Endothelial cell of umbilical vein (primary cell): Measurements from ENCODE around the gene AOC2. TPM values are rescaled to one million over a fixed set of nuclear protein-coding genes. Genes with fewer than 3 reads are reported as not detected.

Source experiments
- BruUV-seq: library from RNA; stranded (reverse); fragments of 400-500 nt; replicated peaks from 2 replicates; lab custom pipeline; 2021; lab: Mats Ljungman, UMichigan
- CTCF ChIA-PET: fragments of 300-600, 350-600 bp; sonication (Branson Sonifier 250); formaldehyde crosslinking; loops from one replicate; lab custom pipeline; 2021; ENCODE audit warnings: antibody characterized with exemption, inconsistent platforms; lab: Charles Lee
- POLR2A ChIA-PET: fragments of 300-600, 350-600 bp; sonication (Branson Sonifier 250); formaldehyde crosslinking; loops from one replicate; lab custom pipeline; 2021; ENCODE audit warnings: antibody characterized with exemption, inconsistent platforms; lab: Charles Lee
- DNase-seq: peaks from one replicate; pipeline ENCODE4 v3.0.0-alpha.2; 2011; ENCODE audit warnings: low read depth, low spot score
- FAIRE-seq: peaks from 2 replicates; lab custom pipeline; 2011; peaks lifted over from hg19 to GRCh38; lab: Jason Lieb, UNC
- H2AFZ ChIP-seq: 2 replicates; pipeline ENCODE4 v1.6.0; 2012; ENCODE audit warnings: low read depth, low read length, control low read depth, inconsistent platforms
- H3K27ac ChIP-seq: 2 replicates; pipeline ENCODE4 v1.5.1; 2011; ENCODE audit warnings: low read depth, mild to moderate bottlenecking, control low read depth, low read length, moderate library complexity; ENCODE audit not compliant: insufficient read depth
- H3K27me3 ChIP-seq, 2 experiments: 2 replicates each; pipeline versions ENCODE4 v1.6.0 to v1.6.1; 2011; ENCODE audit warnings: low read length in 2 of 2, mixed read lengths in 1 of 2; ENCODE audit not compliant: control insufficient read depth in 2 of 2, insufficient read depth in 2 of 2
- H3K36me3 ChIP-seq, 2 experiments: 2 replicates in 1 of 2; 3 replicates in 1 of 2; pipeline ENCODE4 v1.5.1; 2011; ENCODE audit warnings: low read length in 2 of 2, mild to moderate bottlenecking in 1 of 2, moderate library complexity in 1 of 2; ENCODE audit not compliant: control insufficient read depth in 2 of 2, insufficient read depth in 2 of 2; ENCODE audit errors: extremely low read depth in 1 of 2
- H3K4me1 ChIP-seq: 3 replicates; pipeline ENCODE4 v1.5.1; 2011; ENCODE audit warnings: mild to moderate bottlenecking, low read length; ENCODE audit not compliant: control insufficient read depth, insufficient read depth; ENCODE audit errors: extremely low read depth
- H3K4me2 ChIP-seq: 2 replicates; pipeline ENCODE4 v1.6.1; 2011; ENCODE audit warnings: low read length, control low read depth, mixed read lengths; ENCODE audit not compliant: insufficient read depth
- H3K4me3 ChIP-seq, 3 experiments: fragments of 200-600 bp in 1 of 3; sonication (generic), shearing (Covaris generic) in 1 of 3; replicated peaks in 1 of 3; 2 replicates each; pipeline ENCODE4 v1.5.1; 2011 to 2016; ENCODE audit warnings: control low read depth in 3 of 3, low read length in 3 of 3, mild to moderate bottlenecking in 2 of 3, inconsistent platforms in 1 of 3, low read depth in 1 of 3, moderate library complexity in 1 of 3; ENCODE audit not compliant: insufficient read depth in 1 of 3
- H3K79me2 ChIP-seq: 2 replicates; pipeline ENCODE4 v1.6.0; 2012; ENCODE audit warnings: low read length, inconsistent platforms; ENCODE audit not compliant: control insufficient read depth, insufficient read depth
- H3K9ac ChIP-seq: replicated peaks from 2 replicates; pipeline ENCODE3; 2011; ENCODE audit warnings: low read length, control low read depth; ENCODE audit not compliant: insufficient read depth; ENCODE audit errors: extremely low read depth
- H3K9me1 ChIP-seq: replicated peaks from 3 replicates; pipeline ENCODE4 v1.6.0; 2011; ENCODE audit warnings: mild to moderate bottlenecking, low read length; ENCODE audit not compliant: control insufficient read depth, insufficient read depth; ENCODE audit errors: extremely low read depth
- H3K9me3 ChIP-seq: replicated peaks from 2 replicates; pipeline ENCODE4 v1.5.1; 2012; ENCODE audit warnings: low read length, inconsistent platforms; ENCODE audit not compliant: control insufficient read depth, insufficient read depth
- H4K20me1 ChIP-seq: replicated peaks from 2 replicates; pipeline ENCODE3; 2011; ENCODE audit warnings: mild to moderate bottlenecking, low read length; ENCODE audit not compliant: control insufficient read depth, insufficient read depth; ENCODE audit errors: extremely low read depth
- EZH2 ChIP-seq: IDR thresholded peaks from 2 replicates; pipeline ENCODE4 v1.6.1; 2012; ENCODE audit warnings: borderline replicate concordance, low read depth, mild to moderate bottlenecking, moderate library complexity, low read length, inconsistent platforms; ENCODE audit not compliant: severe bottlenecking
- FOS ChIP-seq: IDR thresholded peaks from 2 replicates; pipeline ENCODE4 v1.6.1; 2011; ENCODE audit warnings: mild to moderate bottlenecking, low read length, moderate library complexity, borderline replicate concordance; ENCODE audit not compliant: insufficient read depth
- GATA2 ChIP-seq: IDR thresholded peaks from 2 replicates; pipeline ENCODE4 v1.7.0; 2011; ENCODE audit warnings: low read depth, mild to moderate bottlenecking, moderate library complexity, mixed read lengths, low read length; ENCODE audit not compliant: insufficient read length, insufficient read depth
- JUN ChIP-seq: IDR thresholded peaks from 2 replicates; pipeline ENCODE4 v1.6.1; 2011; ENCODE audit warnings: borderline replicate concordance, low read depth; ENCODE audit not compliant: insufficient read length, insufficient read depth
- MYC ChIP-seq: IDR thresholded peaks from one replicate; pipeline ENCODE4 v1.6.1; 2011; ENCODE audit warnings: mild to moderate bottlenecking, low read depth, low read length
- POLR2A ChIP-seq: IDR thresholded peaks from 2 replicates; pipeline ENCODE4 v1.6.1; 2012; ENCODE audit warnings: low read depth, mild to moderate bottlenecking, control low read depth, low read length
- POLR2AphosphoS5 ChIP-seq: IDR thresholded peaks from 2 replicates; pipeline ENCODE4 v1.6.1; 2012; ENCODE audit warnings: low read depth, mild to moderate bottlenecking, control low read depth, low read length, moderate library complexity; ENCODE audit not compliant: insufficient read depth
- dilution Hi-C: fragments of 300-500 bp; cut with MboI; formaldehyde crosslinking; loops from one replicate; pipeline ENCODE4 v1.15.0; 2019; ENCODE audit warnings: low sequenced_read_pairs; ENCODE audit not compliant: extremely low pct_ligation_motif_present
- intact Hi-C: fragments of 100-400 bp; cut with micrococcal nuclease; formaldehyde crosslinking; loops from one replicate; pipeline ENCODE4 v1.10.0; 2022
- polyA plus RNA-seq, 4 experiments: library from polyadenylated mRNA; depleted of rRNA in 3 of 4; stranded (reverse) in 3 of 4; unstranded in 1 of 4; fragments of >200 nt; gene quantifications; 2 replicates each; pipeline versions ENCODE4 v1.2.1 to v1.2.3, GENCODE V29; 2011 to 2012; ENCODE audit warnings: missing spikeins in 1 of 4
- total RNA-seq: library from RNA; stranded (reverse); gene quantifications from 2 replicates; pipeline ENCODE4 v1.2.3, GENCODE V29; 2021
- TF ChIP-seq, protein P1 (sequence below), 2 donors: IDR thresholded peaks; 1 replicate in 1 of 2; 2 replicates in 1 of 2; pipeline ENCODE4 v1.5.1; 2011; ENCODE audit warnings: low read length in 2 of 2, mild to moderate bottlenecking in 2 of 2, moderate library complexity in 2 of 2, control low read depth in 1 of 2, inconsistent platforms in 1 of 2, low read depth in 1 of 2; ENCODE audit not compliant: insufficient read depth in 1 of 2; ENCODE audit errors: extremely low read depth in 1 of 2
- TF ChIP-seq, protein P2 (sequence below): IDR thresholded peaks from 2 replicates; pipeline ENCODE4 v1.6.1; 2011; ENCODE audit not compliant: insufficient read depth, insufficient read length

AOC2 gene
- total and polyA plus RNA-seq, 2 donors (not counting 3 experiments of a cell fraction or from before 2014, with no cell fraction given), result 0.62 to 1.9 TPM

DNA sequence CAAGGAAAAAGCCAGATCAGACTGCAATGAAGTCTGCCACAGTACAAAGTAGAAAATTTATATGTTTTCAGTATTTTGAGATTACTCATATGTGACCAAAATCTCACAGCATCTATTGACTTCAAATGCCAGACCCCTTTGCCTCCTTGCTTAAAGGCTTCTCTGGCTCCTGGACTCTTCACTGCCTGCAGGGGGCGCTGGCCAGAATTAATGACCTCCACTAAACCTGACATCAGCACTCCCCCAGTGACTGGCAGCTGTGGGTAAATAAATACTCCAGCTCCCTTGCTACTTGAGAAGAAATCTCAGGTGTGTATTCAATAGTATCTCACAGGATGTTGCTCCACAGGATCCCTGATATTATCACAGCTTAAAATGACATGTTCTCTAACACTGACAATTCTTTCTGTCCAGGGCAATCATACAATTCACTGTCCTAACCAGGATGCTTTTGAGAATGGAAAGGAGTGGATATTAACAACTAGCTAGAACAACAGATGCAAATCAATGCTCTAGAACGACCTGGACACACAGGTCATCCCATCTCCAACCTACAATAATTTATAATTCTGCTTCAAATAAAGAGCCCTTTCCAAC, 24.3 kb upstream of the AOC2 start:
- no peak overlapping the region for H2AFZ ChIP-seq
- H3K9me1 ChIP-seq, result no peaks in the 10 kb centered on the region
- H3K4me3 ChIP-seq, result no peak overlapping the region
- H3K79me2 ChIP-seq, result peaks cover 16% of the 10 kb centered on the region
- no peak overlapping the region for H3K27ac ChIP-seq
- peaks cover 13 to 21% of the 10 kb centered on the region in 2 experiments for H3K36me3 ChIP-seq
- DNase-seq, result peak; percentile 60
- TF ChIP-seq, protein P1, sequence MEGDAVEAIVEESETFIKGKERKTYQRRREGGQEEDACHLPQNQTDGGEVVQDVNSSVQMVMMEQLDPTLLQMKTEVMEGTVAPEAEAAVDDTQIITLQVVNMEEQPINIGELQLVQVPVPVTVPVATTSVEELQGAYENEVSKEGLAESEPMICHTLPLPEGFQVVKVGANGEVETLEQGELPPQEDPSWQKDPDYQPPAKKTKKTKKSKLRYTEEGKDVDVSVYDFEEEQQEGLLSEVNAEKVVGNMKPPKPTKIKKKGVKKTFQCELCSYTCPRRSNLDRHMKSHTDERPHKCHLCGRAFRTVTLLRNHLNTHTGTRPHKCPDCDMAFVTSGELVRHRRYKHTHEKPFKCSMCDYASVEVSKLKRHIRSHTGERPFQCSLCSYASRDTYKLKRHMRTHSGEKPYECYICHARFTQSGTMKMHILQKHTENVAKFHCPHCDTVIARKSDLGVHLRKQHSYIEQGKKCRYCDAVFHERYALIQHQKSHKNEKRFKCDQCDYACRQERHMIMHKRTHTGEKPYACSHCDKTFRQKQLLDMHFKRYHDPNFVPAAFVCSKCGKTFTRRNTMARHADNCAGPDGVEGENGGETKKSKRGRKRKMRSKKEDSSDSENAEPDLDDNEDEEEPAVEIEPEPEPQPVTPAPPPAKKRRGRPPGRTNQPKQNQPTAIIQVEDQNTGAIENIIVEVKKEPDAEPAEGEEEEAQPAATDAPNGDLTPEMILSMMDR (IDR thresholded peaks at IDR 0.05; ENCODE audit: extremely low read depth in 1 of 2, insufficient read depth in 1 of 2, low read depth in 1 of 2, low read length in 2 of 2), result peak; percentile 81 to 90
- no peak for TF ChIP-seq EZH2
- POLR2A ChIA-PET, result no interaction called here
- peaks cover 14% of the 10 kb centered on the region for H3K4me1 ChIP-seq
- BruUV-seq, result no TSS peak
- dilution Hi-C loops, result loop anchor here (10.0 kb wide), 1 partner anchor 215 kb away; the partner anchor contains the start of genes RETREG3 and TUBG1
- no peaks in the 10 kb centered on the region for H3K9me3 ChIP-seq
- no peaks in the 10 kb centered on the region for H4K20me1 ChIP-seq
- H3K4me2 ChIP-seq, result no peak overlapping the region
- no peaks in the 10 kb centered on the region for H3K27me3 ChIP-seq
- CTCF ChIA-PET, result interaction anchor here (0.6 to 2.4 kb wide), 17 partner anchors 9 to 245 kb away, joined by 3 to 10 read pairs (median 3); partner anchors contain the start of genes CNTD1 and COA3
- intact Hi-C loops, result loop anchor here (5.0 kb wide), 2 partner anchors 78 to 117 kb away; no protein-coding TSS in a partner anchor
- peak; percentile 52 for FAIRE-seq
- H3K9ac ChIP-seq, result no peak overlapping the region

DNA sequence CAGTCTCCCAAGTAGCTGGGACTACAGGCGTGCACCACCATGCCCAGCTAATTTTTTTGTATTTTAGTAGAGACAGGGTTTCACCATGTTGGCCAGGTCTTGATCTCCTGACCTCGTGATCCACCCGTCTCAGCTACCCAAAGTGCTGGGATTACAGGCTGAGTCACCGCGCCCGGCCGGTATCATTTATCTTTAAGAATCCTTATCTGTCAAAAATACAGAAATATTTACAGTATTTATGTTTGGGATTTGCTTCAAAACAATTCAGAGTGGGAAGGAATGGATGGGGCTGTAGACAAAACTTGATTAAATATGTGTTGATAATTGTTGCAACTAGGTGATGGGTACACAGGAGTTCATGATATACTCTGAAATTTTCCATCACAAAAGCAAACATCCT, 23.2 kb upstream of the AOC2 start:
- TF ChIP-seq, protein P2, sequence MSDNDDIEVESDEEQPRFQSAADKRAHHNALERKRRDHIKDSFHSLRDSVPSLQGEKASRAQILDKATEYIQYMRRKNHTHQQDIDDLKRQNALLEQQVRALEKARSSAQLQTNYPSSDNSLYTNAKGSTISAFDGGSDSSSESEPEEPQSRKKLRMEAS, result no peak
- TF ChIP-seq POLR2AphosphoS5, result no peak
- no peak for TF ChIP-seq FOS
- TF ChIP-seq, protein P1 (IDR thresholded peaks at IDR 0.05; ENCODE audit: extremely low read depth in 1 of 2, insufficient read depth in 1 of 2, low read depth in 1 of 2, low read length in 2 of 2), result no peak
- TF ChIP-seq GATA2, result no peak
- TF ChIP-seq POLR2A, result no peak
- no peak for TF ChIP-seq JUN
- TF ChIP-seq EZH2, result no peak
- no peak for TF ChIP-seq MYC
- Histone ChIP-seq H3K79me2 (peaks cover 16% of the 10 kb centered on the region), H3K4me1 (peaks cover 5% of the 10 kb centered on the region), H3K4me3 (no peak overlapping the region), H3K36me3 (peaks cover 13 to 14% of the 10 kb centered on the region in 2 experiments), H3K9ac (no peak overlapping the region), H3K9me3 (no peaks in the 10 kb centered on the region), H4K20me1 (no peaks in the 10 kb centered on the region), H2AFZ (no peak overlapping the region), H3K4me2 (no peak overlapping the region), H3K27ac (no peak overlapping the region), H3K27me3 (no peaks in the 10 kb centered on the region), H3K9me1 (no peaks in the 10 kb centered on the region)
- FAIRE-seq, result no peak
- CTCF ChIA-PET, result interaction anchor here (1.3 to 2.4 kb wide), 6 partner anchors 18 to 243 kb away, joined by 3 to 10 read pairs (median 4); partner anchors contain the start of gene PSMC3IP
- dilution Hi-C loops, result no loop called here
- no peak for DNase-seq
- intact Hi-C loops, result loop anchor here (5.0 kb wide), 2 partner anchors 79 to 116 kb away; no protein-coding TSS in a partner anchor
- POLR2A ChIA-PET, result no interaction called here
- BruUV-seq, result no TSS peak
